Ishikawa (cell line): ENCODE results near the gene PAQR3.

Experiments used
- CEBPB ChIP-seq: IDR thresholded peaks from 2 replicates; pipeline ENCODE4 v1.6.1; 2012
- CREB1 ChIP-seq: IDR thresholded peaks from 2 replicates; pipeline ENCODE4 v1.6.1; 2012; ENCODE audit warnings: low read depth
- EGR1 ChIP-seq: IDR thresholded peaks from 2 replicates; pipeline ENCODE4 v1.6.1; 2012
- EP300 ChIP-seq: IDR thresholded peaks from 2 replicates; pipeline ENCODE4 v1.6.1; 2012; ENCODE audit warnings: borderline replicate concordance
- FOXM1 ChIP-seq: IDR thresholded peaks from 2 replicates; pipeline ENCODE4 v1.6.1; 2012; ENCODE audit warnings: low read depth, borderline replicate concordance
- NFIC ChIP-seq: IDR thresholded peaks from 2 replicates; pipeline ENCODE4 v1.6.1; 2012
- RAD21 ChIP-seq: IDR thresholded peaks from 2 replicates; pipeline ENCODE4 v1.6.1; 2012; ENCODE audit warnings: low read depth
- TAF1 ChIP-seq: IDR thresholded peaks from 2 replicates; pipeline ENCODE4 v1.6.1; 2012; ENCODE audit warnings: low read depth, mild to moderate bottlenecking
- TCF12 ChIP-seq: IDR thresholded peaks from 2 replicates; pipeline ENCODE4 v1.6.1; 2012; ENCODE audit warnings: low read depth
- TEAD4 ChIP-seq: IDR thresholded peaks from 2 replicates; pipeline ENCODE4 v1.6.1; 2012
- YY1 ChIP-seq: IDR thresholded peaks from 2 replicates; pipeline ENCODE4 v1.6.1; 2012; ENCODE audit warnings: low read depth
- ZBTB7A ChIP-seq: IDR thresholded peaks from 2 replicates; pipeline ENCODE4 v1.6.1; 2012; ENCODE audit warnings: low read depth
- TF ChIP-seq, protein P1 (sequence below): IDR thresholded peaks from 2 replicates; pipeline ENCODE4 v1.6.1; 2012
- TF ChIP-seq, protein P2 (sequence below): IDR thresholded peaks from 2 replicates; pipeline ENCODE4 v1.6.1; 2012
- TF ChIP-seq, protein P3 (sequence below): IDR thresholded peaks from 2 replicates; pipeline ENCODE4 v1.6.1; 2012; ENCODE audit warnings: low read depth, mild to moderate bottlenecking

Gene PAQR3

GRCh38 chr4:78938868-78939666, at the start of gene PAQR3:
TSS of gene PAQR3 (minus strand) at chr4:78939438. CDS start at chr4:78939224, 214 bp downstream.
- TF ChIP-seq TEAD4 (0 out of 2 replicates have a peak, but pooled peaks have one; percentile 3), FOXM1 (no peak), ZBTB7A (peak; percentile 63; the same call in 1 of the 2 replicates), TAF1 (peak; percentile 60; the same call in 1 of the 2 replicates), EP300 (no peak)

DNA sequence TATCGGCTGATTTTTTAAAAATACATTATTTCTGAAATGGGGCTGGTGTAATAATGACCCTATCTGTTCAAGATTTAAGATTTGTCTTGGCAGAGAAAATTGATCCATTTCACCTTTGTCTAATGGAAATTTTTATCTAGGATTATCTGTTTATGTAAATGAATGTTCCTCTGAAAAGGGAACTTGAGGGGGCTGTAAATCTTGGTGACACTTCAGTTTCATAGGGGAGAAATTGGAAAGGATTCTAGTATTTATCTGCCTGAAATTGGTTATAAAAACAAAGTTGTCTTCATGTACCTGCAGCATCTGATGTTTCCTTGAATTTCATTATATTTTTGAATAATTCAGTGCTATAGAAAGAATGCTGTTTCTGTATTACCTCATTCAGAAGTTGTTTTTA, 48.4 kb upstream of the PAQR3 start:
- TF ChIP-seq NFIC (no peak), TAF1 (no peak), TCF12 (no peak), EP300 (no peak), TEAD4 (no peak), RAD21 (no peak), FOXM1 (no peak), CEBPB (no peak), EGR1 (no peak)
- TF ChIP-seq, protein P1, sequence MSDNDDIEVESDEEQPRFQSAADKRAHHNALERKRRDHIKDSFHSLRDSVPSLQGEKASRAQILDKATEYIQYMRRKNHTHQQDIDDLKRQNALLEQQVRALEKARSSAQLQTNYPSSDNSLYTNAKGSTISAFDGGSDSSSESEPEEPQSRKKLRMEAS: no peak
- TF ChIP-seq, protein P2, sequence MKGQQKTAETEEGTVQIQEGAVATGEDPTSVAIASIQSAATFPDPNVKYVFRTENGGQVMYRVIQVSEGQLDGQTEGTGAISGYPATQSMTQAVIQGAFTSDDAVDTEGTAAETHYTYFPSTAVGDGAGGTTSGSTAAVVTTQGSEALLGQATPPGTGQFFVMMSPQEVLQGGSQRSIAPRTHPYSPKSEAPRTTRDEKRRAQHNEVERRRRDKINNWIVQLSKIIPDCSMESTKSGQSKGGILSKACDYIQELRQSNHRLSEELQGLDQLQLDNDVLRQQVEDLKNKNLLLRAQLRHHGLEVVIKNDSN: no peak
- TF ChIP-seq, protein P3, sequence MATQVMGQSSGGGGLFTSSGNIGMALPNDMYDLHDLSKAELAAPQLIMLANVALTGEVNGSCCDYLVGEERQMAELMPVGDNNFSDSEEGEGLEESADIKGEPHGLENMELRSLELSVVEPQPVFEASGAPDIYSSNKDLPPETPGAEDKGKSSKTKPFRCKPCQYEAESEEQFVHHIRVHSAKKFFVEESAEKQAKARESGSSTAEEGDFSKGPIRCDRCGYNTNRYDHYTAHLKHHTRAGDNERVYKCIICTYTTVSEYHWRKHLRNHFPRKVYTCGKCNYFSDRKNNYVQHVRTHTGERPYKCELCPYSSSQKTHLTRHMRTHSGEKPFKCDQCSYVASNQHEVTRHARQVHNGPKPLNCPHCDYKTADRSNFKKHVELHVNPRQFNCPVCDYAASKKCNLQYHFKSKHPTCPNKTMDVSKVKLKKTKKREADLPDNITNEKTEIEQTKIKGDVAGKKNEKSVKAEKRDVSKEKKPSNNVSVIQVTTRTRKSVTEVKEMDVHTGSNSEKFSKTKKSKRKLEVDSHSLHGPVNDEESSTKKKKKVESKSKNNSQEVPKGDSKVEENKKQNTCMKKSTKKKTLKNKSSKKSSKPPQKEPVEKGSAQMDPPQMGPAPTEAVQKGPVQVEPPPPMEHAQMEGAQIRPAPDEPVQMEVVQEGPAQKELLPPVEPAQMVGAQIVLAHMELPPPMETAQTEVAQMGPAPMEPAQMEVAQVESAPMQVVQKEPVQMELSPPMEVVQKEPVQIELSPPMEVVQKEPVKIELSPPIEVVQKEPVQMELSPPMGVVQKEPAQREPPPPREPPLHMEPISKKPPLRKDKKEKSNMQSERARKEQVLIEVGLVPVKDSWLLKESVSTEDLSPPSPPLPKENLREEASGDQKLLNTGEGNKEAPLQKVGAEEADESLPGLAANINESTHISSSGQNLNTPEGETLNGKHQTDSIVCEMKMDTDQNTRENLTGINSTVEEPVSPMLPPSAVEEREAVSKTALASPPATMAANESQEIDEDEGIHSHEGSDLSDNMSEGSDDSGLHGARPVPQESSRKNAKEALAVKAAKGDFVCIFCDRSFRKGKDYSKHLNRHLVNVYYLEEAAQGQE: no peak

- TF ChIP-seq ZBTB7A: no peak
- no peak for TF ChIP-seq YY1
- TF ChIP-seq CEBPB: no peak
- no peak for TF ChIP-seq TAF1
- TF ChIP-seq, protein P2: no peak
- no peak for TF ChIP-seq EGR1
- TF ChIP-seq FOXM1: no peak
- TF ChIP-seq TCF12: no peak
- TF ChIP-seq RAD21: no peak
- TF ChIP-seq, protein P3: no peak
- no peak for TF ChIP-seq CREB1
- no peak for TF ChIP-seq EP300
- TF ChIP-seq, protein P1: no peak
- TF ChIP-seq TEAD4: no peak
- no peak for TF ChIP-seq NFIC
Observed at GRCh38 chr4:78984593-78984992, 45.4 kb upstream of the PAQR3 start.

DNA sequence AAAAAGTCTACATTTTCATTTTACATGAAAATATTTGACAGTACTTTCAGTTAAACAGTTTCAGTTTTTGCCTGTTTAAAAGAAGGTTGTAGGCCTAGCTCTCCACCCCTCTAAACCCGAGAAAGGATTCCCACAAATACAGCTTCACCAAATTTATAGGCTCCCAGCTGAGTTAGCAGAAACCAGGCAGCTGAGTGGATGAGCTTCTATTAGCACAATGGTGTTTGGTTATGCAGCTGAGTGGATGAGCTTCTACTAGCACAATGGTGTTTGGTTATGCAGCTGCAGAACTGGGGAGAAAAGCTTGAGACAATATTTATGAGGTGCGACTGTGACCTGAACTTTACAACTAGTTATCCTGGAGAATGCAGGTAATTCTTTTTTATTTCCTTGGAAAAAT, 36.6 kb upstream of the PAQR3 start:
- no peak for TF ChIP-seq ZBTB7A

DNA sequence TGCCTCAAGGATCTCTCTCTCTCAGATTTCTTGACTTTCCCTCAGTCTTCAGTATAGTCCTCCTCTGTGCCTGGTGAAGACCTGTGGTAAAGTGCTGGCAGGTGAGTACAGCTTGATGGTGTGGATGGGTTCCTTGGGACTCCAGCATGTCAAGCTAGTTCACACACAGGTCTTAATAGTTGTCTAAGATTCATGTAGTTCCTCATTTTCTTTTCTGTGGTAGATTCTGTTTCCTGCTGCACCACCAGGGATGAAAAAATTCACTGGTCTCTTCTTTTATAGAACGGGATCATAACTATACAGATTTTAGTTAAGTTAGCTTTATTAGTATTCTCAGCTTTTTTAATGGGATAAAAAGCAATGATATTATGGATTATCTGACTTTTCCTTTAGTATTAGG, 32.5 kb upstream of the PAQR3 start:
- TF ChIP-seq TAF1 (no peak), ZBTB7A (no peak), YY1 (no peak), RAD21 (no peak)

- TF ChIP-seq, protein P2: no peak
- no peak for TF ChIP-seq EP300
- TF ChIP-seq FOXM1: no peak
- no peak for TF ChIP-seq CREB1
- TF ChIP-seq TEAD4: no peak
- no peak for TF ChIP-seq EGR1
- TF ChIP-seq TCF12: no peak
- TF ChIP-seq NFIC: no peak
- TF ChIP-seq TAF1: no peak
- TF ChIP-seq RAD21: no peak
- TF ChIP-seq, protein P1: no peak
Observed at GRCh38 chr4:78971326-78971725, 32.1 kb upstream of the PAQR3 start.
